DMS 273 (cell line): ENCODE data around the gene OFD1.
"Not testable (repeated sequence)": the region's sequence is repeated elsewhere in the genome, so short reads cannot be mapped to it uniquely, and the experiment has no call there.

Experiments
- DNase-seq: peaks from one replicate; lab custom pipeline; 2025; ENCODE audit not compliant: unreplicated experiment; lab: John Stamatoyannopoulos, UW

The OFD1 gene

DNA sequence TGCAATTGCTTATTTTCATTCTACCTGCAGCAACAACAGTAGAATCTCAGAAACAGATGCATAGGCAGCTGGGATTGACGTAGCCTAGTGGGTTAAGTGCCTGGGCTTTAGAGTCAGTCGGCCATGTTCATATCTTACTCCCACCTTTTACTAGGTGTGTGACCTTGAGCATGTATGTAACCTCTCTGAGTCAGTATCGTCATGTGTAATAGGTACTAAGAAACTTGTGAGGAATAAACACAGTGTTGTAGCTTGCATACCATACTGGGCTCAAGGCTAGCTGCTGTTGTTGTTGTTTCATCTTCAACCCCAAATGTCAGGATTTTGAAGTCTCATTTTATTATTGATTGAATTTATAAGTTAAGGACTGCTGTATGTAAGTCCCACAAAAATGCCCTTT lies 31.4 kb upstream of the OFD1 start:
- no peak for DNase-seq

DNA sequence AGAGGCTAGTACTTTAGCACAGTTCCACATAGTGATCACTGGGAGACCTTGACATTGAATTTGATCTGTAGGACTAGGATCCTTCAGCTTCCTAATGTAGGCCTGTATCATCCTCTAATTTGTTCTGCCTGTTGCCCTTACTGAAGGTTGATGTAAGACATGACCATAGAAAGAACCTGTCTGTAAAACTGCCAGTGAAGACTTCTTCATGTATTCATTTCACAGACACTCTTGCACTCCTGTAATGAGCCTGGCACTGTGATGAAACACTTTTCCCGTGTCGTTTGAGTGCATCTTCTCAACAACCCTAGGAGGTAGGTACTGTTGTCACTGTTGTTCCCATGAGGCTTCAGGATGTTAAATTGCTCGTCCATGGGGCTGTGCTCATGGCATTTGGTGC lies 31.0 kb upstream of the OFD1 start:
- no peak for DNase-seq

DNA sequence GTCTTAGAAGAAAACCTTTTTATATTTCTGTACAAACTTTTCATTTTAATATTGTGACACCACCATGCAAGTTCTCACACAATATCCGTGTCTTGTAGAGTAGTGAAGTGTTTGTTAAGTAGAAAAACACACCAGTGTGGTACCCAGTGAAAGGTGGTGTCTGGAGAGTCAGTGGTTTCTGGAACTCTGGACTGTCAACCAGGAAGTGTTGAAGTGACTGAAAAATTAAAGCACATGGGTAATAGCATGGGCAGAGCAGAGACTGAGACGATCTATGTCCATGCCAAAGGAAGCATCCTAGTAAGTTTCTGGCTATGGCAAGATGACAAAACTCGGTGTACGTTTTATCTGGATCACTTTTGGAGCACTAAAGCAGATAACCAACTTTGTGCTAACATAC lies 23.4 kb upstream of the OFD1 start:
- no peak for DNase-seq

DNA sequence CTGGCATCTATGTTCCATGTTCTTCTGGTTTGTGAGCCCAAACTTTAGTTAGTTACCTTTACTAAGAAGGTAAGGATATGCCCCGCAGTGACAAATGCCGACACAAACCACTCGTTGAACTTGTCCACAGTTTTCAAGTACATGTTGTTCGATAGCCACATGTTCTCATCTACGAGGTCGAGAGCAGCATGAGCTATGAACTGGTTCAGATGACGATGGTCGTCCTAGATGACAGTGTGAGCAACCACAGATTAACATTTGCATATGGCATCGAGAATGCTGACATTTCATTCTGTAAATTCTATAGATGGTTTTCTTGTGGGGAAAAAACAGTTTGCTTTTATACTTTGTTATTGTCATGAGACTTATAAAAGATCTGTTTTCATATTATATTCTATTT lies 18.1 kb upstream of the OFD1 start:
- DNase-seq: no peak

DNA sequence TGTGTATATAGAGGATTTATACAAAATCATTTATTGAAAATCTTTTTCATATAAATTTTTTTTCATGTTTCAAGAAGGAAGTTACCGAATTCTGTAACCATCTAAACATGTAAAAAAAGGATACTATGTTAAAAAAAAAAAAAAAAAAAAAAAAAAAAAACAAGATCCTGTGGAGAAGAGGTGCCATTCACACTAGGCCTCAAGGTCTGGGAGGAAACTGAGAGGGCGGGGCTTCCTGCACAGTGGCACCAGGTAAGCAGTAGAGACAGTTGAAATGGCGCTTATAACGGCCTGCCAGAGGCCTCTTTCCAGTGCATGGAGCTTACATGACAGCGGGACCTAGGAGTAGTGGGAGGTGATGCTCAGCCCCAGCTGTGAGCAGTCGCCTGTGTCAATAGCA lies 17.6 kb upstream of the OFD1 start:
- DNase-seq: no peak

DNA sequence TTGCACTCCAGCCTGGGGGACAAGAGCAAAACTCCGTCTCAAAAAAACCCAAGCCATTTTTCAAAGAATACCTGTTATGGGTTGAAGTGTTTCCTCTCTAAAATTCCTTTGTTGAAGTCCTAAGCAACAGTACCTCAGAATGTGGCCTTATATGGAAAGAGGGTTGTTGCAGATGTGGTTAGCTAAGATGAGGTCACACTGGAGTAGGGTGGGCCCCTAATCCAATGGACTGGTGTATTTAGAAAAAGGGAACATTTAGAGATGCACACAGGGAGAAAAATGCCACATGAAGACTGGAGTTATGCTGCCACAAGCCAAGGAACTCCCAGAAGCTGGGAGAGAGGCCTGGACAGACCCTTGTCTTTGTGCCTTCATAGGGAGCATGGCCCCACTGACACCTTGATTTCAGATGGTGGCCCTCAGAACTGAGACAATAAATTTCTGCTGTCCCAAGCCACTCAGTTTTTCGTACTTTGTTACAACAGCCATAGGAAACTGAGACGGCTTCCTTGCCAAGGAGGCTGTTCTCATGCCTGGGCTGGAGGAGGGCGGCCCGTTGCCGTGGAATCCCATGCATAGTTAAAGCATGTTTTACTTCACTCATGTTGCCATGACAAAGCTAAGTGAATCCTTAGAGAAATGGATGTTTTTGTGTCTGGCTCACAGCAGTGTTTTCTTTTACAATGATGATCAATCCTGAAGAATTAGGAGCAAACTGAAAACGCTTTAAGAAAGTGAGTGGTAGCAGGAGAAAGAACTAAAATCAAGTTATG lies 16.7 kb upstream of the OFD1 start:
- no peak for DNase-seq

DNA sequence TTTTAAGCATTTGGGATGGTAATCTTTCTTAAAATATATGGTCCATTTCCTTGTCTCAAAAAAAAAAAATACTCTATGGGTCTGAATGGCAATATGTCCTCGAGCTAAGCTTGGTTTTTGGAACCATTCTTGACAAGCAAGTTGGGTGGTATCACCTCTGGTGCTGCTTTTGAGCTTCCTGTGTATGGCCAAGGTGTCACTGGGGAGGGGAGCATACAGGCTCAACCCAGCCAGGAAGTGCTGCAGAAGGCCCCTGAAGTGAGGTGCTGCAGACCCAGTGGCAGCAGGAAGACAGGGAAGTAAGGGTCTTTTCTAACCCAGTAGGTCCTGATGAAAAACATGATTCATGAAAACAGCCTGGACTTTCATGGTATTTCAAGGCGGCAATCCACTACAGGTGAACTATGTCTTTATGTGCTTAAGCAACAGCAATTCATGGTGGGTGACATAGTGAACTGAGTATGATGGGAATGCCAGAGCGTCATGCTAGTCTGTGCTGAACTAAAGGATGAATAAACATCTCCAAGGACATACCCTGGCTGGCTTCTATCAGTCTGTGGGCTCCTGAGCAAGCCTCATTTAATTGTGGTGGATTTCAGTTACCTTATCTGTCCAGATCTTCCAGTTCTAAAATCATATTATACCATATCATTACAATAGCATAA lies 15.2 kb upstream of the OFD1 start:
- DNase-seq: no peak

DNA sequence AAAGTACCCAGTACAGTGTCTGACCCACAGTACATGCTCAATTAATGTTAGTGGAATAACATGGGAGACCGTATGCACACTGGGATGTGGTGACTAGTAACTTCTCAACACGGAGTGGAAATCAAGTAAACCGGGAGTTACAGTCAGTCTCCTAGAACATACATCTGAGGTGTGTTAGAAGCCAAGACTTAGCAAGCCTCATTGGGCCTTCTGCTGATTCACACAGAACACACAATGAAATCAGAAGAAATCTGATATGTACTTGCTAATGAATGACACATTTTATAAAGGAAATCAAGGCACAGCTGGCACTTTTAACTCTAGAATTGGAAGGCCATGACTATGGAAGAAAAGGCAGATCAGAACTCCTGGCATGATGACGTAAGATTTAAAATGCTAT lies 13.2 kb upstream of the OFD1 start:
- DNase-seq: peak; percentile 48

DNA sequence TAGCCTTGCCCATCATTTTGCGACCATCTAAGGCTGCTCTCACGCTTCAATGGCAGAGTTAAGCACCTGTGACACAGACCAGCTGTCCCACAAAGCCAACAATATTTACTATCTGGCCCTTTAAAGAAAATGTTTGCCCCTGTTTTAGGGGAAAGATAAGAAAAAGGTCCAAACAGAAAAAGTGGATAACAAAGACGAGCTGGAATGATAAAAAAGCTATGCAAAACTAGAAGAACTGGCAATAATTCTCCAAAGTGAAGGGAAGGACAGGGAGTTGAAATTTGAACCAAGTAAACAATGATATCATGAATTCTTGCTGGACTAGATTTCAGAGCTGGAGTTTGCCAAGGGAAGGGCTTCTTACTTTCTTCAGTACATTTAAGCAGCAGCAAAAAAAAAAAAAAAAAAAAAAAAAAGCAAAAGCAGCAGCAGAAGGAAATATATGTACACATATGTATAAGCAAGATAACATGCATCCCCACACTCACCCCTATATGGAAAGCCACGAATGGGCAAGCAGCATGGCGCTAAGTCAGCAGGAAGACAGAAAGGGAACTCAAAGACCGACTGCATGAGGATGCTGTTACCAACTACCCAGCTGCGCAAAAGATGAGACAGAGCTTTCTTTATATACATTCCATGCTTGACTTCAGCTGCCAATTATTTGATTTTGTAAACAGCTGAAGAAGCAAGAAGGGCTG lies 12.6 kb upstream of the OFD1 start:
- DNase-seq: peak; percentile 43

DNA sequence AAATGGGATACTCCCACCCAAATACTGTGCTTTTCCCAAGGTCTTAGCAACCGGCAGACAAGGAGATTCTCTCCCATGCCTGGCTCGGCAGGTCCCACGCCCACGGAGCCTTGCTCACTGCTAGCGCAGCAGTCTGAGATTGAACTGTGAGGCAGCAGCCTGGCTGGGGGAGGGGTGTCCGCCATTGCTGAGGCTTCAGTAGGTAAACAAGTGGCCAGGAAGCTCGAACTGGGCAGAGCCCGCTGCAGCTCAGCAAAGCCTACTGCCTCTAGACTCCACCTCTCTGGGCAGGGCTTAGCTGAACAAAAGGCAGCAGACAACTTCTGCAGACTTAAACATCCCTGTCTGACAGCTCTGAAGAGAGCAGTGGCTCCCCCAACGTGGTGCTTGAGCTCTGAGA lies 9.7 kb upstream of the OFD1 start:
- DNase-seq: not testable (repeated sequence)

DNA sequence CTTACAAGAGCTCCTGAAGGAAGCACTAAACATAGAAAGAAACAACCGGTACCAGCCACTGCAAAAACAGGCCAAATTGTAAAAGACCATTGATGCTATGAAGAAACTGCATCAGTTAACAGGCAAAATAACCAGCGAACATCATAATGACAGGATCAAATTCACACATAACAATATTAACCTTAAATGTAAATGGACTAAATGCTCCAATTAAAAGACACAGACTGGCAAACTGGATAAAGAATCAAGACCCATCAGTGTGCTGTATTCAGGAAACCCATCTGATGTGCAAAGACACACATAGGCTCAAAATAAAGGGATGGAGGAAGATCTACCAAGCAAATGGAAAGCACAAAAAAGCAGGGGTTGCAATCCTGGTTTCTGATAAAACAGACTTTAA lies 8.0 kb upstream of the OFD1 start:
- not testable (repeated sequence) for DNase-seq

DNA sequence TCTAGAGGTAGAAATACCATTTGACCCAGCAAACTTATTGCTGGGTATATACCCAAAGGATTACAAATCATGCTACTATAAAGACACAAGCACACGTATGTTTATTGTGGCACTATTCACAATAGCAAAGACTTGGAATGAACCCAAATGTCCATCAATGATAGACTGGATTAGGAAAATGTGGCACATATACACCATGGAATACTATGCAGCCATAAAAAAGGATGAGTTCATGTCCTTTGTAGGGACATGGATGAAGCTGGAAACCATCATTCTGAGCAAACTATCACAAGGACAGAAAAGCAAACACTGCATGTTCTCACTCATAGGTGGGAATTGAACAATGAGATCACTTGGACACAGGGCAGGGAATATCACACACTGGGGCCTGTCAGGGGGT lies 4.0 kb upstream of the OFD1 start:
- not testable (repeated sequence) for DNase-seq

DNA sequence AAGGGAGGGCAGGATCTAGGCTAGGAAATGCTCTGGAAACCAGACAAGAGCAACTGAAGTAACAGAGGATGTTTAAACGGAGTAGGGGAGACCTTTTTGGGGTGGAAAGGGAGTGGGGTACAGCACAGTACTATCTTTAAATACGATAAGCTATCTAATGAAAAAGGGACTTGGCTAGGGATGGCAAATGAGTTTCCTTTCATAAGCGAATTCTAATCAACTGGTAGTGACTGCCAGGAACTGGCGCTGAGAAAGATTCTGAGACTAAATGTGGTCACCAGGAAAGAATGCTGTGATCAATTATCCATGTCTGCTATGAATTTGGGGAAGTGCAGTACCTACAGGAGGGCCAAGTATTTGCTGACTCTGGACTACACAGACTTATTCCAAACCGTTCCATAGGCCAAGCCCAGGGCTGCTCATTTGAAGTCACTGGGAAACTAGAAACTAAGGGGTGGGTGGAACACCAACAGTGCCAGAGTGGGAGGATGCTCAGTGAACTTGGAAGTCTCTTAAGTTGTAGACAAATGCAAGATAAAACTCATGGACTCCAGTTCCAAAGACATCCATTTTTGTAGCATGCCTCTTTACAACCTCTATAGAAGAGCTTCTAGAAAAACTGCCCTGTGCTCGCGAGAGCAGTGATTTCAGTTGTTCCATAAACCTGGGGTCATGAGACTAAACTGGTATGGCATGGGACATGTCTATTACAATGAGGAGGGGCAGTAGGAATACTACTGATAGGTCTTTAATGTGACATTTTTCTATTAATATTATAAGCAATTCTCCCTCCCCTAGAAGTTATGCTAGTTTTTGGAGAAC lies 2.1 kb upstream of the OFD1 start:
- DNase-seq: no peak

DNA sequence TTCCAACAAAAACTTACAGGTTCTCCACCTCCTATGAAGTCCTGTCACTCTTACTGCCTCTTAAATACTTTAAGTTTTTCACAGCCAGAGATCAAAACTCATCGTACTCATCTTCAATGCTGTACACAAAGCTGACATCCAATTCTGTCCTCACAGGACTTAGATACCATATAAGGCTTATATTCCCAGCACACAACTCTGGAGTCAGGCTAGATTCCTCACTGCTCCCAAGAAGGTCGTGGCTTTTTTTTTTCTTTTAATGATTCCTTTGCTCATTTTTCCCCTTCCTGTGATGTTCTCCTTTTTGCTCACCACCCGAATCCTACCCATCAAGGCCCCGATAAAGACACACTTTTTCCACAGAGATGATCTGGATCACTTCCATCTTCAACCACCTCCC lies 1.0 kb upstream of the OFD1 start:
- no peak for DNase-seq

DNA sequence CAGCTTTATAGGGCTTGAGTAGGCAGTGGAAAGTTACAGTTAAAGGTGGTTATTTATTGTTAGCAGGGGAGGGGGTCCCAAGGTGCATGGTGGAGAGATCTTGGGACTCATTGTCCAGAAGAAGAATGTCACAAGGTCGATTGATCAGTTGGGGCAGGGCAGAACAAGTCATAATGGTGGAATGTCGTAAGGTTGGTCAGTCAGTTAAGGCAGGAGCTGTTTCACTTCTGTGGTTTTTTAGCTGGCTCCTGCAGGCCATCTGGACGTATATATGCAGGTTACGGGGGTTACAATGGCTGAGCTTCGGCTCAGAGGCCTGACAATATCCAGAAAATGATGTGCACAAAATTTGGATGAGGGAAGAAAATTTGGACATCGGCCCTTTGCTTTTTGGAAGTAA lies 7.1 kb downstream of the OFD1 start:
- DNase-seq: no peak

DNA sequence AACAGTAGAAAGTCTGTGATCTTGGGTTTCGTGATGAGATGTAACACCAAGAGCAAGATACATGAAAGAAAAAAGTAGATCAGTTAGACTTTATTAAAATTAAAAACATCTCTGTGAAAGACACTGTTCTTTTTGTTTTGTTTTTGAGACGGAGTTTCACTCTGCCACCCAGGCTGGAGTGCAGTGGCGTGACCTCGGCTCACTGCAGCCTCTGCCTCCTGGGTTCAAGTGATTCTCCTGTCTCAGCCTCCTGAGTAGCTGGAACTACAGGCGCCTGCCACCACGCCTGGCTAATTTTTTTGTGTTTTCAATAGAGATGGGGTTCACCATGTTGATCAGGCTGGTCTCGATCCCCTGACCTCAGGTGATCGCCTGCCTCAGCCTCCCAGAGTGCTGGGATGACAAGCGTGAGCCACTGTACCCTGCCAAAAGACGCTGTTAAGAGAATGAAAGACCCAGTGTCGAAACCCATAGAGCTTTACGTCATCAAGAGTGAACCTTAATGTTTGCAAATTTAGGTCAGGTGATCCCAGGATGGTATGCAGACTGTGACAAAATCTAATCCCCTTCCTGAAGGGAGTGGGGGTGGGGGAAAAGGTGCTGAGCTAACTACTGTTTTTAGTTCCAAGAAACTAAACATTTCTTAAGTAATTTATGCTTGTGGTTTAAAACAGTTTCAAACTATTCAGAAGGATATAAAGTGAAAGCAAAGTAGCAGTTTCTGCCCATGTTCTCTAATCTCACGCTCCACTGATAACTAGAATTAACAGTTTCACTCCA lies 8.0 kb downstream of the OFD1 start:
- DNase-seq: no peak

DNA sequence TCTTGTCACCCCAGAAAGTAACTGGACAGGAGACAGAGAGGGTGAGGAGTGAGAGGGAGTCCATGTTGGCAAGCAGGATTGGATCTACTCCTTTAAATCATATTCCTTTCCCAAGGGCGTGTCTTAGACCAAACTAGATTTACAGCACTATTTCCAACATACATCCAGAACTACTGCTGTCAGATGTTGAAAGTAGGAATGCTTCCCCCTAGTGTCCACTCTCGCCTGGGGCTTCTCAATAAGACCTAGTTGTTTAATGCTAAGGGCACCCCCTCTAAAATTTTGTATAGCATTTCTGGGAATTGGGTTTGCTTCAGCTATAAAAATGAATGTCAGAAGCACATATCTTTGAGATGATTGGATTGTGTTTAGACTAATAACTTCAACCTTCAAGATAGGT lies 13.3 kb downstream of the OFD1 start:
- DNase-seq: peak; percentile 66

DNA sequence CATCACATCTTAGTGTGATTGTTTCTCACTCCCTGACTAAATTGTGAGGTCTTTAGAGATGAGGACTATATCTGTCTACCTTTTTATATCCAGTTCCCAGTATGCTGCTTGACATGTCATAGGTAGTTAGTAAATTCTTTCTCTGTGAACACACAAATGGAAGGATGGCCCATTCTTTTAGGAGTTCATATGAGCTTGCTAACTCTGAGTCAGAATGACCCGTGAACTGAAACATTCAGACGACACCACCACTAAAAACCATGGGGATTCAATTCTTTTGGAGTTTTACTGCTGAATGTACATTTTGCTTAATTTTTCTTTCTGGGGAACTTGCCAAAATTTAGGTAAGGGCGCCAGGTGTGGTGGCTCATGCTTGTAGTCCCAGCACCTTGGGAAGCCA lies 13.9 kb downstream of the OFD1 start:
- no peak for DNase-seq

DNA sequence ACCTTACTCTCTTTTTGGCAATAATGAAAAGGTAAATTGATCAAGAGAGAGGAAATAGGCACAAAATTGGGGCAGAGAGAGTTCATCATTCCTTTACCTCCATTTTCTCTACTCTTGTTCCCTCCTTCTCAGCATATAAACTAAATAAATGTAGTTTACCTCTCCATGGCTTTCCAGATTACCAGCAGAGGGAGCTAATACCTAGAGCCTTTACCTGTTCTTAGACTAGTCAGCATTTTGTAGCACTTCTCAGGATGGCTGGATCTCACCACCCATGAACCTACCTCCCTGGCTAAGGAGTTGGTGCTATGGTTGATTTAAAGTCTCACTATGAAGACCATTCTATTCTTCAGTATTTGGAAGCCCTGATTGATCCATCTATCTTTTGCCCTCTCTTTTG lies 15.7 kb downstream of the OFD1 start:
- peak; percentile 72 for DNase-seq

DNA sequence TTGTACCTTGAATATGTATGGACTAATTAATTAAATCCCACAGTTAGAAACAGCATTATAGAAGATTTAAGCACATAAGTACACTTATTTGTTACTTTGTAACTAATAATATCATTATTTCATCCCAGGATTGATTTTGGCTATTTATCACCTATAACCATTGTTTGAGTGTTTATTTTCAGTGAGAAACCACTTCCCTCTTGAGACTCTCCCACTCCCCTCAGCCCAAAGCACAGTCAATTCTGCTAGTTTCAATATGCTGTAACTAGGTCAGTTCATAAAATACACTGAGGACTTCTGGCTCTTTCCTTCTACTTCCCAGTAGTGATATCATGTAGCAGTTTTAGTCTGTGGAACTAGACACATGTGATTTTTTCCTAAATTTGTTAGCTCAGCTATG lies 16.3 kb downstream of the OFD1 start:
- DNase-seq: no peak

DNA sequence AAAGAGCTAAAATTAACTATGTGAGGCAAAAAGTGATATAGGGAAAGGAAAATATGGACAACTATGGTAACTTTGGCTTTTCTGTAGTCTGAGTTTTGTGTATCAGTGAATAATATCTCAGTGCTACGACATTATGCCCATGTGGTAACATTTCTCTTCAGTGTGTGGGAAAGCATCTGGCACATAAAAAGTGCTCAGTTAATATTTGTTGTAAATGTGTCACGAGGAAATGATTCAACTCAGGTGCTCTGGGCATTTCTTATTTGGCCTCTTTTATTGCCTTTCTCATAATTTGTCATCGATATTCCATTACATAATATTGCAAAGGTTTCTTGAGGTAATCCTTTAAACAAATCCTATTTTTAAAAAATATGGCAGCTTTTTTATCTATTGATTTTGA lies 17.6 kb downstream of the OFD1 start:
- no peak for DNase-seq
